Stimulated activated CD4-positive, alpha-beta T cell treated with anti-CD3 and anti-CD28 coated beads, TNF-alpha, amount 100 ng/mL, for 48 hours (primary cell): ENCODE measurements around the gene CARD19.

ENCODE experiments used
- DNase-seq, 3 donors: peaks; one replicate each; pipeline ENCODE4 v3.0.0-alpha.2; 2020; ENCODE audit warnings: low read depth in 3 of 3

Gene CARD19

GRCh38 chr9:93120846-93121315 lies 24.9 kb downstream of the CARD19 start:
- DNase-seq = no peak

GRCh38 chr9:93121316-93122241 lies 25.6 kb downstream of the CARD19 start:
- no peak for DNase-seq

GRCh38 chr9:93122721-93123221 lies 26.8 kb downstream of the CARD19 start:
- no peak for DNase-seq

GRCh38 chr9:93123561-93124283 lies 27.7 kb downstream of the CARD19 start:
- DNase-seq = no peak

- no peak for DNase-seq
Measured at GRCh38 chr9:93124793-93125192, 28.8 kb downstream of the CARD19 start.

GRCh38 chr9:93125331-93125894 lies 29.4 kb downstream of the CARD19 start:
- no peak for DNase-seq

GRCh38 chr9:93126151-93126781 lies 30.2 kb downstream of the CARD19 start:
- no peak for DNase-seq

- DNase-seq = no peak
Measured at GRCh38 chr9:93126825-93127368, 30.9 kb downstream of the CARD19 start.

- DNase-seq = no peak
Measured at GRCh38 chr9:93127395-93127911, 31.4 kb downstream of the CARD19 start.

GRCh38 chr9:93128011-93128714 lies 32.1 kb downstream of the CARD19 start:
- no peak for DNase-seq

- DNase-seq = no peak
Measured at GRCh38 chr9:93128715-93129224, 32.8 kb downstream of the CARD19 start.

GRCh38 chr9:93129286-93129685 lies 33.3 kb downstream of the CARD19 start:
- no peak for DNase-seq

- DNase-seq = no peak
Measured at GRCh38 chr9:93129691-93130500, 33.9 kb downstream of the CARD19 start.

GRCh38 chr9:93130861-93131481 lies 35.0 kb downstream of the CARD19 start:
- no peak for DNase-seq

- no peak for DNase-seq
Measured at GRCh38 chr9:93131599-93132286, 35.7 kb downstream of the CARD19 start.

- no peak for DNase-seq
Measured at GRCh38 chr9:93132287-93132927, 36.4 kb downstream of the CARD19 start.

GRCh38 chr9:93132946-93133680 lies 37.1 kb downstream of the CARD19 start:
- DNase-seq = peak in 1 of 3 donors; percentile 26
